ENCODE results near the gene FADS6. TPM values are rescaled to one million over a fixed set of nuclear protein-coding genes. Genes with fewer than 3 reads are reported as not detected.

The FADS6 gene
- total RNA-seq, 4 donors from 2014 or later = not detected

DNA sequence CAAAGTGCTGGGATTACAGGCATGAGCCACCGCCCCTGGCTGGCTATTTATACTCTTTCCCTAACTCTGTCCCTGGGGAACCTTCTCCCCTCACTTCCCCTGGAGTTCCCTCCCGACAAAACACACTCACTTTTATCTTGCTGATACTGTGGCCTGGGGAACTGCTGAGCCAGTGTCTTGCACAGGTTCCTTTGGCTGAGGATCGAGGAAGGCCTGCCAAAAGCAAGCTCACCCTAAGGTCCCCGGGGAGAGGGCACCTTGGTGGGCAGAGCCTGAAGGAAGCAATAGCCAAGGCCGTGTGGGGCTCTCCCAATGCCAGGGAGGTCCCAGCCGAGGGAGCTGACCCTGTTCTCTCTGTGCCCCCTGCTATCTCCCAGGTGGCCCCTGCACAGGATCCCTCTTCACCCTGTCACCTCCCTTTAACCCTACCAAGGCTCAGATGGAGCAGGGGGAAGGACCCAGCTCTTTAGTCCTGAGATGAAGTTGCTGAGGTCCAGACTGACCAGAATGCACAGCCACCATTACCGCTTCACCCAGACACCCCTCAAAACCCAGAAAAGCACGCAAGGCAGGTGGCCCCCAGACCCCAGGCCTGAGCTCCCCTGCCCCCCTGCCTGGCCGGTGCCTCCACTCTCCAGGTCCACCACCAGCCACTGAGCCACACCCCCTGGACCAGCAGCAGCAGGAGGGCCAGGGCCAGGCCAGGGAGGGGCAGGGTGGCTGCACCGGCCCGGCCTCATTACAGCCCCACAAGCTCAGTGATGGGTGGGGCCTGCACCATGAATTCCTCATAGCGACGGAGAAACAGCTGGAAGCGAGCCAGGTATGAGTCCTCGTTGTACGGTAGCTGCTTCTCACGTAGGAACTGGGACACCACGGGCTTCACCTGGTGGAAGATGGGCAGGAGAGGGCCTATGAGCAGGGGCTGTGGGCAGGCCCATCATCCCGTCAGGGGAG, 15.6 kb downstream of the FADS6 start:
- DNase-seq = no peak
- no peak for TF ChIP-seq POLR2A (IDR thresholded peaks at IDR 0.05)
- TF ChIP-seq, protein P1, sequence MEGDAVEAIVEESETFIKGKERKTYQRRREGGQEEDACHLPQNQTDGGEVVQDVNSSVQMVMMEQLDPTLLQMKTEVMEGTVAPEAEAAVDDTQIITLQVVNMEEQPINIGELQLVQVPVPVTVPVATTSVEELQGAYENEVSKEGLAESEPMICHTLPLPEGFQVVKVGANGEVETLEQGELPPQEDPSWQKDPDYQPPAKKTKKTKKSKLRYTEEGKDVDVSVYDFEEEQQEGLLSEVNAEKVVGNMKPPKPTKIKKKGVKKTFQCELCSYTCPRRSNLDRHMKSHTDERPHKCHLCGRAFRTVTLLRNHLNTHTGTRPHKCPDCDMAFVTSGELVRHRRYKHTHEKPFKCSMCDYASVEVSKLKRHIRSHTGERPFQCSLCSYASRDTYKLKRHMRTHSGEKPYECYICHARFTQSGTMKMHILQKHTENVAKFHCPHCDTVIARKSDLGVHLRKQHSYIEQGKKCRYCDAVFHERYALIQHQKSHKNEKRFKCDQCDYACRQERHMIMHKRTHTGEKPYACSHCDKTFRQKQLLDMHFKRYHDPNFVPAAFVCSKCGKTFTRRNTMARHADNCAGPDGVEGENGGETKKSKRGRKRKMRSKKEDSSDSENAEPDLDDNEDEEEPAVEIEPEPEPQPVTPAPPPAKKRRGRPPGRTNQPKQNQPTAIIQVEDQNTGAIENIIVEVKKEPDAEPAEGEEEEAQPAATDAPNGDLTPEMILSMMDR (IDR thresholded peaks at IDR 0.05 in 4 of 5, conservative IDR thresholded peaks at IDR 0.05 in 1 of 5) = no peak
- H3K9me3 ChIP-seq = no peaks in the 10 kb centered on the region
- in situ Hi-C loops (cut with MboI; ENCODE audit: low sequenced_read_pairs in 4 of 4) = no loop called here
- no peak overlapping the region for H3K27ac ChIP-seq
- H3K36me3 ChIP-seq = no peaks in the 10 kb centered on the region
- ATAC-seq = no peak
- H3K4me1 ChIP-seq = peaks cover 5 to 6% of the 10 kb centered on the region in 2 donors
- H3K27me3 ChIP-seq = no peaks in the 10 kb centered on the region
- intact Hi-C loops (cut with DNase I; ENCODE audit: low total_unique reads) = no loop called here
- no peak overlapping the region for H3K4me3 ChIP-seq

DNA sequence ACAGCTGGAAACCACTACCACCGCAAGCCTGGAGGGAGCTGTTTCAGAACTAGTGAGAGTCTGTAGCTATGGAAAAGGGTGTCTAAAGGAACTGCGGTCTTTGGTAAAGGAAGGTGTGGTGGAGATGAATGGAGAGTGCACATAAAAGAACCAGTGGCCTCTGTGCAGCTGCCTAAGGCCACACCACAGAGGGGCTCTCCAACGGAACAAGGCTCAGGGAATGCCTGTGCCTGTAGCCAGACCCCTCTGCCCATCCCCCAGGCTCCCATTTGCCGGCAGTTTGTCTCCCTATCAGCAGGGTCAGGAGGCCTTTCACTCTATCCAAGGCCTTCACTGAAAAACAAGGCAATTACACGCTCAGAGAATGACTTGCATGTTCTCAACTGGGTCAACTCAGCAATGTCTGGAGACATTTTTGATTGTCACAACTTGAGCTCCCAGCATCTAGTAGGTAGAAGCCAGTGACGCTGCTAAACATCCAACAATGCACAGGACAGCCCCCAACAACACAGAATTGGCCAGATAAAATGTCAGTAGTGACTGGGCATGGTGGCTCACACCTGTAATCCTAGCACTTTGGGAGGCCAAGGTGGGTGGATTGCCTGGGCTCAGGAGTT, 17.3 kb downstream of the FADS6 start:
- Histone ChIP-seq H3K4me1 (peaks cover 14% of the 10 kb centered on the region in 2 donors), H3K4me3 (no peak overlapping the region), H3K27ac (no peak overlapping the region), H3K9me3 (no peaks in the 10 kb centered on the region), H3K27me3 (no peaks in the 10 kb centered on the region), H3K36me3 (no peaks in the 10 kb centered on the region)
- intact Hi-C loops (cut with DNase I; ENCODE audit: low total_unique reads) = no loop called here
- TF ChIP-seq, protein P1 (IDR thresholded peaks at IDR 0.05 in 4 of 5, conservative IDR thresholded peaks at IDR 0.05 in 1 of 5) = no peak
- no peak for TF ChIP-seq POLR2A (IDR thresholded peaks at IDR 0.05)
- ATAC-seq (no peak), DNase-seq (no peak)
- in situ Hi-C loops (cut with MboI; ENCODE audit: low sequenced_read_pairs in 4 of 4) = no loop called here

DNA sequence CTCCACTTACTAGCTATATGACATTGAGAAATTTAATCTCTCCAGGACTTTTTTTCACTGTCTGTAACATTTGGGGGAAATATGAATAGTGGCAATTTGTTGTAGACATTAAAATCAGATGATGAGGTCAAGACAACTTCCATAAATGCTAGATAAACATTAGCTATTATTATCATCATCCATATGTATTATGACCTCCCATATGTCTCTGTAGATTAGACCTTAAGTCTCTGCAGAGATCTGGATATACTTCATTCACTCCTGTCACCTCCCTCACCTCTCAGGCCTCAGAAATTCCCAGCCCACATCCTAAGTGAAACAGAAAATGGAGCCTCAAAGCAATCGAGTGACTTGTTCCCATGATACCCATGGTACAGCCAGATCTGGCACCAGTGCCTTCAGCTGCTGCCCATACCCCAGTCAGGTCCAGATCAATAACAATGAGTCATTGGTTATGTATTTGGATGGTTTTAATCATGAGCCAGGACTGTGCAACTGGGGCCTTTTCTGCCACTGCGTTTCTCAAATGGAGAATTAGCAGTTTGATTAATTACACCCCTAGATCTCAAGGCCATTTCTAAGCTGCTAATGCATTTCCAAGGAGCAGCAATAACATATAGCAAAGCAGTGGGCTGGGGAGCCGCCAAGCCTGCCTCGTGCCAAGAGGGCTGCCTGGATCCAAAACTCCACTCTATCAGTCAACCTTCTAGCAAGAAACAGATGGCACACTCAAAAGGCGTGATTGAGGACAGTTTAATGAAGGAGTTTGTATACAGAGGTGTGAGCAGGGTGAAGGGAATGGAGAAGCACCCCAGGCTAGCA, 18.1 kb downstream of the FADS6 start:
- no peak for ATAC-seq

DNA sequence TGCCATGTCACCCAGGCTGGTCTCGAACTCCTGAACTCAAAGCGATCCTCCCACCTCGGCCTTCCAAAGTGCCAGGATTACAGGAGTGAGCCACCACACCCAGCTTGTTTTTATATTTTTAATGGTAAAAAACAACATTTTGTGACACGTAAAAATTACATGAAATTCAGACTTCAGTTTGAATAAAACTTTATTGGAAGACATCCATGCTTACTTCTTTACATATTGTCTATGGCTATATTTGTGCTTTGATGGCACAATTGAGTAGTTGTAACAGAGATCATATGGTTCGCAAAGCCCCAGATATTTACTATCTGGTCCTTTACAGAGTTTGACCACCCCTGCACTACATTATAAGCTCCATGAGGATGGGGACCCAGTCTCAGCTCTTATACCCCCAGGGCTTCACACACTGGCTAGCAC, 18.8 kb downstream of the FADS6 start:
- Histone ChIP-seq H3K4me1 (peaks cover 14% of the 10 kb centered on the region in 2 donors), H3K36me3 (no peaks in the 10 kb centered on the region), H3K4me3 (no peak overlapping the region), H3K27ac (no peak overlapping the region), H3K27me3 (no peaks in the 10 kb centered on the region), H3K9me3 (no peaks in the 10 kb centered on the region)
- TF ChIP-seq, protein P1 (IDR thresholded peaks at IDR 0.05 in 4 of 5, conservative IDR thresholded peaks at IDR 0.05 in 1 of 5) = no peak
- no peak for TF ChIP-seq POLR2A (IDR thresholded peaks at IDR 0.05)
- ATAC-seq (no peak), DNase-seq (no peak)
- in situ Hi-C loops (cut with MboI; ENCODE audit: low sequenced_read_pairs in 4 of 4) = loop anchor here in 3 of 4 donors (5.0 to 25.0 kb wide), 3 partner anchors 127 to 487 kb away; partner anchors contain the start of gene NHERF1 (in 1 of the 3)
- intact Hi-C loops (cut with DNase I; ENCODE audit: low total_unique reads) = loop anchor here (5.0 kb wide), 1 partner anchor 662 kb away; the partner anchor contains the start of gene TTYH2

More for the DNA sequence above, 18.1 kb downstream of the FADS6 start:
- H3K27me3 ChIP-seq = no peaks in the 10 kb centered on the region
- no peak overlapping the region for H3K4me3 ChIP-seq
- no peaks in the 10 kb centered on the region for H3K9me3 ChIP-seq
- peaks cover 14% of the 10 kb centered on the region in 2 donors for H3K4me1 ChIP-seq
- TF ChIP-seq, protein P1 (IDR thresholded peaks at IDR 0.05 in 4 of 5, conservative IDR thresholded peaks at IDR 0.05 in 1 of 5) = no peak
- TF ChIP-seq POLR2A (IDR thresholded peaks at IDR 0.05) = no peak
- intact Hi-C loops (cut with DNase I; ENCODE audit: low total_unique reads) = no loop called here
- no peak overlapping the region for H3K27ac ChIP-seq
- in situ Hi-C loops (cut with MboI; ENCODE audit: low sequenced_read_pairs in 4 of 4) = no loop called here
- DNase-seq = no peak
- H3K36me3 ChIP-seq = no peaks in the 10 kb centered on the region

All from gastrocnemius medialis (tissue), 4 donors.